Measurements from ENCODE around the gene FOLR3. TPM values are rescaled to one million over a fixed set of nuclear protein-coding genes. Genes with fewer than 3 reads are reported as not detected.

Gene FOLR3
- total and polyA plus RNA-seq, 2 of the 4 experiments (the other 2 are of a cell fraction), result 0.29 to 0.36 TPM

DNA sequence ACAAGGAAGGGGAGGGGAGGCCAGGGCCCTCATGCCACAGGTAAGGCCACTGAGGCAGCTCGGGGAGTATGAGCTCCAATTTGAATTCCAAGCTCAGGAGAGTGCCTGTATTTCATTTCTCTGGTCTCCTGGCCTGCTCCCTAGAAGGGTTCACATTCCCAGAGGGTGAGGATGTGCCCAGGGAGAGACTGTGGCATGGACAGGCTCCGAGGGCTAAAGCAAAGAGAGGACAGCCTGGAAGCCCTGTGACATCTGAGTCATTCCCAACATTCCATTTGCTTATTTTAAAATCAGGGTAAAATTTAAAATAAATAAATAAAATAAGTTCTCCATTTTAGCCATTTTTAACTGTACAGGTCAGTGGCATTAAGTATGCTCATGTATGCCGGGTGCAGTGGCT is 37.8 kb downstream of the FOLR3 start:
- Histone ChIP-seq H3K4me1 (ENCODE audit: control insufficient read depth, insufficient read depth, low read length) (peaks cover 3% of the 10 kb centered on the region), H3K79me1 (ENCODE audit: low read depth in 1 of 2, low read length in 2 of 2) (no peaks in the 10 kb centered on the region), H3K56ac (ENCODE audit: extremely low read depth, insufficient read depth, low read length) (no peak overlapping the region), H3K9me3 (ENCODE audit: control insufficient read depth, insufficient read depth, low read length) (no peaks in the 10 kb centered on the region), H3K27ac (ENCODE audit: insufficient read depth, low read length) (no peak overlapping the region), H2BK20ac (ENCODE audit: low read depth, low read length) (no peak overlapping the region), H3K14ac (replicated peaks; ENCODE audit: low read depth, low read length) (no peak overlapping the region), H4K91ac (ENCODE audit: insufficient read depth, low read depth, low read length) (no peak overlapping the region), H3K4ac (ENCODE audit: low read depth, low read length) (peak overlapping the region; percentile 3; the same call in 1 of the 2 replicates), H3K27me3 (ENCODE audit: control insufficient read depth, insufficient read depth, low read length) (no peaks in the 10 kb centered on the region; the same call in none of the 2 replicates), H3K4me2 (ENCODE audit: low read depth, low read length) (no peak overlapping the region), H3K4me3 (ENCODE audit: insufficient read depth, low read depth, low read length) (no peak overlapping the region), H2BK120ac (ENCODE audit: low read depth, low read length) (no peak overlapping the region), H2BK5ac (ENCODE audit: low read depth, low read length, poor library complexity, severe bottlenecking) (no peak overlapping the region), H3K18ac (ENCODE audit: low read depth, low read length) (no peak overlapping the region), H3K9me1 (ENCODE audit: insufficient read depth, low read length) (0 out of 2 replicates have a peak, but pooled peaks cover 5% of the 10 kb centered on the region), H3K36me3 (ENCODE audit: control insufficient read depth, insufficient read depth, low read length) (no peaks in the 10 kb centered on the region), H2AK9ac (replicated peaks; ENCODE audit: low read depth, low read length, poor library complexity) (no peak overlapping the region), H2AK5ac (ENCODE audit: low read depth, low read length) (peak overlapping the region; percentile 21; the same call in 1 of the 2 replicates), H3K9ac (ENCODE audit: low read depth, low read length) (no peak overlapping the region), H4K5ac (ENCODE audit: low read depth, low read length) (no peak overlapping the region; the same call in 1 of the 2 replicates), H4K8ac (ENCODE audit: low read depth in 2 of 2, low read length in 2 of 2) (peak overlapping the region in 1 of 2 experiments; percentile 20; a peak in 1 of 4 replicates), H2BK15ac (ENCODE audit: low read depth, low read length) (no peak overlapping the region), H2AFZ (replicated peaks; ENCODE audit: low read length, poor library complexity) (no peak overlapping the region), H4K20me1 (ENCODE audit: insufficient read depth, low read length) (no peaks in the 10 kb centered on the region), H3K23ac (ENCODE audit: low read depth, low read length) (no peak overlapping the region)
- in situ Hi-C loops (cut with MboI; ENCODE audit: low sequenced_read_pairs) (no loop called here), intact Hi-C loops (cut with micrococcal nuclease) (no loop called here), dilution Hi-C loops (cut with HindIII; ENCODE audit: low sequenced_read_pairs, unreplicated experiment) (no loop called here)
- DNase-seq, result peak; percentile 16
- no TSS peak for BruUV-seq (replicated peaks)
- ATAC-seq (ENCODE audit: low read depth), result peak; percentile 87
- no CpG with 5 or more reads among the region's 3 CpGs for WGBS, 2 experiments (ENCODE audit: extremely low coverage in 2 of 2, insufficient read length in 1 of 2)
- POLR2A ChIA-PET (ENCODE audit: unreplicated experiment), result no interaction called here
- TF ChIP-seq MAZ (IDR thresholded peaks at IDR 0.05; ENCODE audit: borderline replicate concordance, low read depth, low read length) (no peak), RCOR1 (IDR thresholded peaks at IDR 0.05; ENCODE audit: insufficient replicate concordance, low read length) (no peak), RFX5 (IDR thresholded peaks at IDR 0.05; ENCODE audit: low read depth, low read length) (no peak), CEBPB (IDR thresholded peaks at IDR 0.05; ENCODE audit: low read depth, low read length) (no peak), MAFK (IDR thresholded peaks at IDR 0.05; ENCODE audit: low read depth, low read length) (no peak), CHD1 (IDR thresholded peaks at IDR 0.05; ENCODE audit: low read depth, low read length) (no peak), NFE2L2 (IDR thresholded peaks at IDR 0.05; ENCODE audit: low read depth, low read length) (no peak), RAD21 (IDR thresholded peaks at IDR 0.05; ENCODE audit: low read length) (no peak)
- TF ChIP-seq, protein P1, sequence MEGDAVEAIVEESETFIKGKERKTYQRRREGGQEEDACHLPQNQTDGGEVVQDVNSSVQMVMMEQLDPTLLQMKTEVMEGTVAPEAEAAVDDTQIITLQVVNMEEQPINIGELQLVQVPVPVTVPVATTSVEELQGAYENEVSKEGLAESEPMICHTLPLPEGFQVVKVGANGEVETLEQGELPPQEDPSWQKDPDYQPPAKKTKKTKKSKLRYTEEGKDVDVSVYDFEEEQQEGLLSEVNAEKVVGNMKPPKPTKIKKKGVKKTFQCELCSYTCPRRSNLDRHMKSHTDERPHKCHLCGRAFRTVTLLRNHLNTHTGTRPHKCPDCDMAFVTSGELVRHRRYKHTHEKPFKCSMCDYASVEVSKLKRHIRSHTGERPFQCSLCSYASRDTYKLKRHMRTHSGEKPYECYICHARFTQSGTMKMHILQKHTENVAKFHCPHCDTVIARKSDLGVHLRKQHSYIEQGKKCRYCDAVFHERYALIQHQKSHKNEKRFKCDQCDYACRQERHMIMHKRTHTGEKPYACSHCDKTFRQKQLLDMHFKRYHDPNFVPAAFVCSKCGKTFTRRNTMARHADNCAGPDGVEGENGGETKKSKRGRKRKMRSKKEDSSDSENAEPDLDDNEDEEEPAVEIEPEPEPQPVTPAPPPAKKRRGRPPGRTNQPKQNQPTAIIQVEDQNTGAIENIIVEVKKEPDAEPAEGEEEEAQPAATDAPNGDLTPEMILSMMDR (conservative IDR thresholded peaks at IDR 0.05; ENCODE audit: low read depth, low read length), result no peak
- CTCF ChIA-PET, result interaction anchor here (1.5 kb wide), 1 partner anchor 10 kb away, joined by 5 read pairs; no protein-coding TSS in a partner anchor

All from IMR-90 (cell line).